HG03159 (cell line): Measurements from ENCODE around the gene UBE2E1.
"Not testable (repeated sequence)": the region's sequence is repeated elsewhere in the genome, so short reads cannot be mapped to it uniquely, and the experiment has no call there.

Source experiments
- ATAC-seq: cut with Tn5 transposase; IDR thresholded peaks from one replicate; pipeline ENCODE4 v1.9.1; 2021; ENCODE audit warnings: mild to moderate bottlenecking, moderate library complexity; ENCODE audit not compliant: unreplicated experiment

UBE2E1 gene

DNA sequence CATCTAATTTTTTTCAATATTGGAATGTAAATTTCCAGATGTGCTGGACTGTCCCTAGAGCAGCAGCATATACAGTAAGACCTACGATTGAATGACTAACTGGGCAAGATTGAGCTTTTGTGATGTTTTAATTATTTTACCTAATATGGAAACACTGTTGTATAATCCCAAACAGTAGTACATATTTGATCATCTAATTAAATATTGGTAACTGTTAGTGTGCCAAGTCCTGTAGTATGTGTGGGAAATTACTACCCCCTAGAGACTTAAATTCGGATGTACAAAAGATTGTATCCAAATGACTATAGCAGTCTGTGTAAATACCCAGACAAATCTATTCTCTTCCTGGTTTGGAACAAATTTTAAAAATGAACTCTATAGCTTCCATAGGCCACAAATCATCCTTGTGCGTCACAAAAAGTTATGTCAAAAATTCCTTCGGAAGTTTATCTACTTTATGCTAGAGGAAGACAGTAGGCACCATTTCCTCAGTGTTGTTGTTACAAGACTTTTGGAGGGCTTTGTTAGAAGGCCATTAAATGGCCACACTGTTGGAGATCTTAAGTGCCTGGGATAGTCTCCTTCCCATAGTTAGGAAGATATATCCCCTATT is 69.5 kb downstream of the UBE2E1 start:
- ATAC-seq = no peak

DNA sequence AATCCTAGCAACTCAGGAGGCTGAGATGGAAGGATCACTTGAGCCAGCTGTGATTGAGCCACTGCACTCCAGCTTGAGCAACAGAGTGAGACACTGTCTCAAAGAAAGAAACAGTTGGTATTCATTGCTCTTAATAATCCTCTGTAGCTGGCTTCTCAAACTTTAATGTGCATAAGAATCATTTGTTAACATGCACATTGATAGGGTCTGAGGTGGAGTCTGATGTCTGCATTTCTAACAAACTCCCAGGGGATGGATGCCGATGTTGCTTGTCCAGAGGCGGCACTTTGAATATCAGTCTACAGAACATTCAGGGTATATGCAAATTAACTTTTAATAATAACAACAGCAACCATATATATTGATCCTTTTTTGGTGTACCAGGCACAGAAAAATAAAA is 71.2 kb downstream of the UBE2E1 start:
- no peak for ATAC-seq

DNA sequence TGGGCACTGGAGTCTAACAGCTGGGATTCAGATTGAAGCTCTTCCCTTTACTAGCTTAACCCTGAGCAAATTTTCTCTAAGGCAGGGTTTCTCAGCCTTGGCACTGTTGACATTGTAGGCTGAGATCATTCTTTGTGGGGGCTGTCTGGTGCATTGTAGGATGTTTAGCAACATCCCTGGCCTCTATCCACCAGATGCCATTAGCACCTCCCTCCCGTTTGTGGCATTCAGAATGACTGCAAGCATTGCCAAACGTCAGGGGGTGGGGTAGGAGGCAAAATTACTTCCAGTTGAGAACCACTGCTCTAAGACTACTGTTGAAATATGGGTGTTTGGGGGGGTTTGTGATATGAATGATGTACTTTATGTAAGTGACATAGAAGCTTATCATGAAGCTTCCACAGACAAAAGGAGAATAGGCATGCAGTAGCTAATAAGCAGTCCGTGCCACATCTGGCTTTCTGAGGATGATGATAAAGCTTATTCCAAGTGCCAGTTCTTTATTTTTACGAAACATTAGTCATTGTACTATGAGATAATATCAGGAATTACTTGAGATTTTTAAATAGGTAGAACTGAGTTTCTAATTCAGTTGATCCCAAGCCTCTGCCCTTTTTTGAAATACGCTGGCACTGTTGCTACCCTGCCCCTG is 71.7 kb downstream of the UBE2E1 start:
- no peak for ATAC-seq

- ATAC-seq = no peak
Observed at GRCh38 chr3:23879485-23879884, 73.7 kb downstream of the UBE2E1 start.

DNA sequence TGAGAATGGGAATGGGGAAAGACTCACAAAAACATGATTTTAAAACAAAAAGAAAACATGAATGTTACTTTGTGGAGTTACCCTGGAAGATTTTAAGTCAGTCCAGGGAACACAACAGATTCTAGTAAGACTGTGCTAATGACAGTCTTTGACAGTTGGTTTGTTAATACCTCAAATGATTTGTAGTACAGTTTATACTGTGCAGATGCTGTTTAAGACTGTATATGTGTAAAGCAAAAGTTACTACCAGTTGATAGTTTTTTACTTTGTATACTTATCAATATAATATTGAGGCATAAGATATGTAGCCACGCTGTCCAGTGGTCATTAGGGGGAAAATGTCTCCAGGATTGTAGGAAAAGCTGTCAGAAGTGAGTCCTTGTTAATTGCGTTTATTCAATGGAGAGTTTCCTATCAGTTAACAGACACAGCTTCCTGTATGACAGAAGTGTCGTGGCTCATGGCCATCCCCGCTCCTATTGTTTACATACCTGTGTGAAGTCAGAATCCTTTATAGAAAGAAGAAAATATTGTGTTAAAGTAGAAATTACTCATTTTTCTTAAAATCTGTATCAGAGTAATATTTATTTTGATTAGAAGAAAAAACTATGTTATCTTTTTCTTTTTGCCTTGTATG is 75.1 kb downstream of the UBE2E1 start:
- ATAC-seq = no peak

- ATAC-seq = not testable (repeated sequence)
Observed at GRCh38 chr3:23881993-23882392, 76.2 kb downstream of the UBE2E1 start.

GRCh38 chr3:23882487-23882918 is 76.7 kb downstream of the UBE2E1 start:
- ATAC-seq = no peak

GRCh38 chr3:23884481-23884880 is 78.7 kb downstream of the UBE2E1 start:
- ATAC-seq = no peak

GRCh38 chr3:23885210-23885609 is 79.5 kb downstream of the UBE2E1 start:
- no peak for ATAC-seq

DNA sequence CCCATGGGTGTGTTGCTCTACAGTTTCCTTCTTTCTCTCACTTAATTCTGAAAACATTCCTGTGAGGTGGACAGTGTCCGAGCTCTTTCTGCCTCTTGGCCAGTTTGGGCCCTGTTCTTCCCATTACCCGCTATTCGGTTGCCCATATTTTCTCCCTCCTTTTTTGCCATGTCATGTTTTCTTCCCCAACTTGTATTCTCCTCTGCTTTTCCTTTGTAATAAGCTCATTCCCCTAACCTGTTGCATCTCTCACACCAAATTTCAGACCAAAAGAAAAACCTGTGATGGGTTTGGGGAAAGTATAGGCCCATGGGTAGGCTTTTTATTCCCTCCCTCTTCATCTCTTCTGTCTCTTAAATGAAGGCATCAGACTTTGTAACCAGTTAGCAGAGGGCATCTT is 80.6 kb downstream of the UBE2E1 start:
- no peak for ATAC-seq

DNA sequence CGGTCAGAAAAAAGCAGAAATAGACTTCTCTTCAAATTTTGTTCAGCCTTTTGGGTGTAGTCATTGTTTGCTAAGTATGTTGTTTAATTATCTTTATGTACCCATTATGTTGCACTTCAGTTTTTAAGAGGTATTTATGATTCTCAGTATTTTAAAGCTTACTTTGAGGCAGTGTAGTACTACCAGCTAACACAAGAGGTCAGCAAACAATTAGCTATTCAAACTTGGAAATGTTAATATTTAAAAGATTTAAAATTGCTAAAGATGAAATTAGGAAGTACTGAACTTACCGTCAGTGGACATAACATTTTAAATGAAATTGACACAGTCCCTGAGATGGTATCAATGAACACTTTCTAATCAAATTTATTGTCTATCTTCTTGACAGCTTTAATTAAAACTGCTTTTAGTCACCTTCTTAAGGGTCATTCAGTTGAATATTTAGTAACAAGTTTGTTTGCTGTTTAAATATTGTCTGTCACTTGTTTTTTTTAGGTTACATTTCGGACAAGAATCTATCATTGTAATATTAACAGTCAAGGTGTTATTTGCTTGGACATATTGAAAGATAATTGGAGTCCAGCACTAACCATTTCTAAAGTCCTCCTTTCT is 83.0 kb downstream of the UBE2E1 start:
- peak; percentile 52 for ATAC-seq

DNA sequence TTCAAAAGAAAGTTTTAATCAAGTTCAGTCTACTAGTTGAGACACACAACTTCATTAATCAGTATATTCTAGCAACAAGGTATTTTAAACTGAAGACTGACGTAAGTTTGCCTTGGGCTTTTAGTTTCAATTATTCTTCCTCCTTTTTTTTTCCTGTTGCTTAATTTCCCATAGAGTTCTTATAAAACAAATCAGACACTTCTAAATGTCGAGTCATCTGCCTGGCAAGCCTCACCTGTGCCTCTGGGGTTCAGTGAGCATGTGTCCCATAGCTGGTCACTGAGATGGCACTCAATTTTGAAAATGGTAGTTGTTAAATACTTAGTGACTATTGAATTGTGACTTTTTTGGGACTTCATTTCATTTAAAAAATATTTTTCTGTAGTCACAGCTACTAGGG is 83.6 kb downstream of the UBE2E1 start:
- ATAC-seq = no peak

DNA sequence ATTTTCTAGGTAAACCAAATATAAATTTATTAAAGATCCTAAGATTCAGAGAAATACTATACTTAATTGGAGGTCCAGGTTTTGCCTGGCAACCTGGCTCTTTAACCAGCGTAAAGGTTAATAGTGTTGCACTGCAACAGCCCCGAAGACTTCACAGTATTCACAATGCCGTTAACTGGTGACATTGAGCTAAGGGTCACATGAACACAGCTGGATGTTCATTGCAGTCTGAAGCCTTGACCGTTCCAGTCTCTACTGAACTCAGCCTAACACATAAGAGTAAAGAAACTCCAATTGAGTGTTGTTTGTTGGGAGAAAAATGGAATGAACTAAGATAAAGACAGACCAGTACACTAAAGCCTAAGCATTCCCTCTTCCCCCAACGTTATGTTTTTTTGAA is 84.2 kb downstream of the UBE2E1 start:
- ATAC-seq = no peak

- no peak for ATAC-seq
Observed at GRCh38 chr3:23894254-23895061, 88.7 kb downstream of the UBE2E1 start.

GRCh38 chr3:23895181-23895580 is 89.4 kb downstream of the UBE2E1 start:
- no peak for ATAC-seq

GRCh38 chr3:23900744-23901143 is 95.0 kb downstream of the UBE2E1 start:
- no peak for ATAC-seq

DNA sequence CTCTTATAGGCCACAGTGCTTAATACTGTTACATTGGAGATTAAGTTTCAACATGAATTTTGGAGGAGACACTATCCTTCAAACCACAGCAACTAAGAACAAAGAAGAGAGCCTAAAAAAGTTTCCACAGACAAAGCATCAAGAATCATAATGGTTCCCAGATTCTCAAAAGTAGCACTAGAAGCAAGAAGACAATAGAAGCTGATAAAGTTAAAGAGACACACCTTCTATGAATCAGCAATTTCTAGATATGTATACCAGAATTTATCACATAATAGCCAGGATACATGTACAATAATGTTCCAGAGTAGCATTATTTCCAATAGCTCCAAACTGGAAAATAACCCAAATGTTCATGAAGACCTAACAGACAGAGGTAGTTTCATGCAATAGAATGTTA is 98.8 kb downstream of the UBE2E1 start:
- no peak for ATAC-seq

- no peak for ATAC-seq
Observed at GRCh38 chr3:23909341-23909740, 103.6 kb downstream of the UBE2E1 start.

GRCh38 chr3:23911397-23911796 is 105.6 kb downstream of the UBE2E1 start:
- ATAC-seq = no peak

DNA sequence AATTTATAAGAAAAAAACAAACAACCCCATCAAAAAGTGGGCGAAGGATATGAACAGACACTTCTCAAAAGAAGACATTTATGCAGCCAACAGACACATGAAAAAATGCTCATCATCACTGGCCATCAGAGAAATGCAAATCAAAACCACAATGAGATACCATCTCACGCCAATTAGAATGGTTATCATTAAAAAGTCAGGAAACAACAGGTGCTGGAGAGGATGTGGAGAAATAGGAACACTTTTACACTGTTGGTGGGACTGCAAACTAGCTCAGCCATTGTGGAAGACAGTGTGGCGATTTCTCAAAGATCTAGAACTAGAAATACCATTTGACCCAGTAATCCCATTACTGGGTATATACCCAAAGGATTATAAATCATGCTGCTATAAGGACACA is 106.6 kb downstream of the UBE2E1 start:
- ATAC-seq = not testable (repeated sequence)

- no peak for ATAC-seq
Observed at GRCh38 chr3:23913182-23913581, 107.4 kb downstream of the UBE2E1 start.
